Esophagus muscularis mucosa (tissue), 3 donors: ENCODE results near the gene CATSPERD.

Experiments
- POLR2A ChIP-seq: fragments of 450-650 bp; IDR thresholded peaks from one replicate; pipeline ENCODE4 v1.6.1; 2017; ENCODE audit warnings: antibody characterized with exemption, moderate library complexity, mild to moderate bottlenecking, low read depth
- TF ChIP-seq, protein P1 (sequence below), 3 experiments: fragments of 200-600 bp in 2 of 3; fragments of 450-650 bp in 1 of 3; sonication (generic) in 2 of 3; IDR thresholded peaks; one replicate each; pipeline ENCODE4 v1.5.1; 2017 to 2019; ENCODE audit warnings: antibody characterized with exemption in 3 of 3, mild to moderate bottlenecking in 2 of 3, moderate library complexity in 1 of 3

DNA sequence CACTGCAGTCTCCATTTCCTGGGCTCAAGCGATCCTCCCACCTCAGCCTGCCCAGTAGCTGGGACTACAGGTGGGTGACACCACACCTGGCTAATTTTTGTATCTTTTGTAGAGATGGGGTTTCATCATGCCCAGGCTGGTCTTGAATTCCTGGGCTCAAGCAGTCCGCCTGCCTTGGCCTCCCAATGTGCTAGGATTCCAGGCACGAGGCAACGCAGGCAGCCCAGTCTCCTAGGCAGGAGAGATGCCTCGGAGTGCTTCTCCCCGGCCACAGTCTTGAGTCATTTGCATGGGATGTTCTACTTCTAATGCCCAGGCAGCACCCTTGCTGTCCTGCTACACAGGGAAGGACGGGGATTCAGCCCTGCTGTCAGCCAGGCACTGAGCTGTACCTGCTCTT is 48.8 kb upstream of the CATSPERD start:
- TF ChIP-seq POLR2A, result no peak
- TF ChIP-seq, protein P1, sequence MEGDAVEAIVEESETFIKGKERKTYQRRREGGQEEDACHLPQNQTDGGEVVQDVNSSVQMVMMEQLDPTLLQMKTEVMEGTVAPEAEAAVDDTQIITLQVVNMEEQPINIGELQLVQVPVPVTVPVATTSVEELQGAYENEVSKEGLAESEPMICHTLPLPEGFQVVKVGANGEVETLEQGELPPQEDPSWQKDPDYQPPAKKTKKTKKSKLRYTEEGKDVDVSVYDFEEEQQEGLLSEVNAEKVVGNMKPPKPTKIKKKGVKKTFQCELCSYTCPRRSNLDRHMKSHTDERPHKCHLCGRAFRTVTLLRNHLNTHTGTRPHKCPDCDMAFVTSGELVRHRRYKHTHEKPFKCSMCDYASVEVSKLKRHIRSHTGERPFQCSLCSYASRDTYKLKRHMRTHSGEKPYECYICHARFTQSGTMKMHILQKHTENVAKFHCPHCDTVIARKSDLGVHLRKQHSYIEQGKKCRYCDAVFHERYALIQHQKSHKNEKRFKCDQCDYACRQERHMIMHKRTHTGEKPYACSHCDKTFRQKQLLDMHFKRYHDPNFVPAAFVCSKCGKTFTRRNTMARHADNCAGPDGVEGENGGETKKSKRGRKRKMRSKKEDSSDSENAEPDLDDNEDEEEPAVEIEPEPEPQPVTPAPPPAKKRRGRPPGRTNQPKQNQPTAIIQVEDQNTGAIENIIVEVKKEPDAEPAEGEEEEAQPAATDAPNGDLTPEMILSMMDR (IDR thresholded peaks at IDR 0.05), result no peak
